Measurements from ENCODE around the gene GRAMD1C.

The GRAMD1C gene

GRCh38 chr3:113852506-113852905 lies 13.9 kb downstream of the GRAMD1C start:
- no peak for DNase-seq (ENCODE audit: low read depth)

- DNase-seq (ENCODE audit: low read depth) = no peak
Observed at GRCh38 chr3:113867506-113867905, 28.9 kb downstream of the GRAMD1C start.

- no peak for DNase-seq (ENCODE audit: low read depth)
Observed at GRCh38 chr3:113873293-113873692, 34.7 kb downstream of the GRAMD1C start.

- DNase-seq (ENCODE audit: low read depth) = no peak
Observed at GRCh38 chr3:113873814-113874526, 35.4 kb downstream of the GRAMD1C start.

GRCh38 chr3:113878403-113878802 lies 39.8 kb downstream of the GRAMD1C start:
- no peak for DNase-seq (ENCODE audit: low read depth)

- DNase-seq (ENCODE audit: low read depth) = no peak
Observed at GRCh38 chr3:113885050-113885449, 46.5 kb downstream of the GRAMD1C start.

- DNase-seq (ENCODE audit: low read depth) = no peak
Observed at GRCh38 chr3:113890256-113890900, 51.8 kb downstream of the GRAMD1C start.

GRCh38 chr3:113894927-113895326 lies 56.3 kb downstream of the GRAMD1C start:
- no peak for DNase-seq (ENCODE audit: low read depth)

GRCh38 chr3:113895964-113896363 lies 57.4 kb downstream of the GRAMD1C start:
- no peak for DNase-seq (ENCODE audit: low read depth)

GRCh38 chr3:113896930-113897329 lies 58.3 kb downstream of the GRAMD1C start:
- no peak for DNase-seq (ENCODE audit: low read depth)

- DNase-seq (ENCODE audit: low read depth) = no peak
Observed at GRCh38 chr3:113897373-113897777, 58.8 kb downstream of the GRAMD1C start.

GRCh38 chr3:113898892-113899291 lies 60.3 kb downstream of the GRAMD1C start:
- no peak for DNase-seq (ENCODE audit: low read depth)

- DNase-seq (ENCODE audit: low read depth) = no peak
Observed at GRCh38 chr3:113906568-113907140, 68.1 kb downstream of the GRAMD1C start.

- no peak for DNase-seq (ENCODE audit: low read depth)
Observed at GRCh38 chr3:113908133-113908532, 69.5 kb downstream of the GRAMD1C start.

- DNase-seq (ENCODE audit: low read depth) = no peak
Observed at GRCh38 chr3:113910966-113911365, 72.4 kb downstream of the GRAMD1C start.

GRCh38 chr3:113912552-113913236 lies 74.1 kb downstream of the GRAMD1C start:
- DNase-seq (ENCODE audit: low read depth) = no peak

GRCh38 chr3:113914646-113915045 lies 76.1 kb downstream of the GRAMD1C start:
- DNase-seq (ENCODE audit: low read depth) = no peak

GRCh38 chr3:113927556-113927955 lies 89.0 kb downstream of the GRAMD1C start:
- no peak for DNase-seq (ENCODE audit: low read depth)

GRCh38 chr3:113946831-113947230 lies 108.2 kb downstream of the GRAMD1C start:
- DNase-seq (ENCODE audit: low read depth) = no peak

- DNase-seq (ENCODE audit: low read depth) = peak; percentile 58
Observed at GRCh38 chr3:113947372-113948014, 108.9 kb downstream of the GRAMD1C start, which contains the start of gene ZDHHC23. TSS of gene ZDHHC23 (plus strand) at chr3:113948013. CDS start at chr3:113948803, 790 bp downstream.

- DNase-seq (ENCODE audit: low read depth) = no peak
Observed at GRCh38 chr3:113948015-113948917, 109.7 kb downstream of the GRAMD1C start.
